ENCODE measurements around the gene REG4. TPM values are rescaled to one million over a fixed set of nuclear protein-coding genes. Genes with fewer than 3 reads are reported as not detected.

The REG4 gene
- total RNA-seq, 2 experiments from 2014 or later: 0.62 to 0.67 TPM

Other genes starting within 250 kb of the REG4 start
- gene ZNF697, start 163.2 kb downstream of the REG4 start, total RNA-seq: under 1 TPM in 1 of 2 experiments, not detected in 1; 0.10 TPM
- gene PHGDH, start 99.5 kb downstream of the REG4 start, total RNA-seq: 100 to 1,000 TPM; 102 to 115 TPM
- gene HMGCS2, start 42.6 kb downstream of the REG4 start, total RNA-seq: not detected
- not detected for gene ADAM30, start 85.1 kb upstream of the REG4 start, total RNA-seq